COR-L47 (cell line): Measurements from ENCODE around the gene GRIFIN.

Source experiments
- DNase-seq: peaks from one replicate; lab custom pipeline; 2025; lab: John Stamatoyannopoulos, UW

Gene GRIFIN

GRCh38 chr7:2498708-2499107 lies 22.5 kb upstream of the GRIFIN start:
- no peak for DNase-seq

- no peak for DNase-seq
These were observed 21.5 kb upstream of the GRIFIN start for GRCh38 chr7:2497500-2498336.

GRCh38 chr7:2497065-2497464 lies 20.9 kb upstream of the GRIFIN start:
- no peak for DNase-seq

GRCh38 chr7:2496375-2496774 lies 20.2 kb upstream of the GRIFIN start:
- DNase-seq: no peak

GRCh38 chr7:2495418-2496299 lies 19.5 kb upstream of the GRIFIN start:
- no peak for DNase-seq

GRCh38 chr7:2494191-2495130 lies 18.3 kb upstream of the GRIFIN start:
- no peak for DNase-seq

GRCh38 chr7:2493205-2494164 lies 17.3 kb upstream of the GRIFIN start:
- no peak for DNase-seq

- DNase-seq: no peak
These were observed 15.8 kb upstream of the GRIFIN start for GRCh38 chr7:2492038-2492437.

GRCh38 chr7:2490181-2490651 lies 14.0 kb upstream of the GRIFIN start:
- no peak for DNase-seq

- DNase-seq: no peak
These were observed 12.5 kb upstream of the GRIFIN start for GRCh38 chr7:2488681-2489080.

- no peak for DNase-seq
These were observed 12.1 kb upstream of the GRIFIN start for GRCh38 chr7:2488272-2488645.

- no peak for DNase-seq
These were observed 11.5 kb upstream of the GRIFIN start for GRCh38 chr7:2487586-2488271.

GRCh38 chr7:2484868-2485267 lies 8.7 kb upstream of the GRIFIN start:
- DNase-seq: no peak

- DNase-seq: no peak
These were observed 7.3 kb upstream of the GRIFIN start for GRCh38 chr7:2483494-2483893.

- DNase-seq: no peak
These were observed 6.7 kb upstream of the GRIFIN start for GRCh38 chr7:2482725-2483451.

- DNase-seq: no peak
These were observed 5.0 kb upstream of the GRIFIN start for GRCh38 chr7:2481195-2481594.

GRCh38 chr7:2480070-2480408 lies 3.8 kb upstream of the GRIFIN start:
- no peak for DNase-seq

GRCh38 chr7:2479276-2480069 lies 3.3 kb upstream of the GRIFIN start:
- no peak for DNase-seq

GRCh38 chr7:2478800-2479199 lies 2.6 kb upstream of the GRIFIN start:
- DNase-seq: no peak
